Loucy (cell line): Measurements from ENCODE around the gene ZCWPW1.

Source experiments
- H2AFZ ChIP-seq: fragments of 200-600 bp; sonication (generic); 2 replicates; pipeline ENCODE4 v1.6.0; 2016; ENCODE audit warnings: antibody characterized with exemption, mild to moderate bottlenecking, low read length, moderate library complexity
- H3F3A ChIP-seq: fragments of 200-600 bp; 2 replicates; pipeline ENCODE4 v1.6.0; 2016; ENCODE audit warnings: antibody characterized with exemption, low read depth, mild to moderate bottlenecking
- H3K27me3 ChIP-seq: fragments of 200-600 bp; sonication (generic); 2 replicates; pipeline ENCODE4 v1.6.1; 2014; ENCODE audit warnings: low read length, mild to moderate bottlenecking; ENCODE audit not compliant: insufficient read depth, poor library complexity, severe bottlenecking
- H3K36me3 ChIP-seq: fragments of 200-600 bp; sonication (generic); 2 replicates; pipeline ENCODE4 v1.6.1; 2016; ENCODE audit warnings: low read length; ENCODE audit not compliant: insufficient read depth
- H3K4me1 ChIP-seq: fragments of 200-600 bp; sonication (generic); 2 replicates; pipeline ENCODE4 v1.5.1; 2014; ENCODE audit warnings: low read length, mild to moderate bottlenecking; ENCODE audit not compliant: insufficient read depth, poor library complexity, severe bottlenecking
- H3K4me2 ChIP-seq: fragments of 200-600 bp; sonication (generic); 2 replicates; pipeline ENCODE4 v1.6.0; 2014; ENCODE audit warnings: antibody characterized with exemption, low read length, low read depth, mild to moderate bottlenecking; ENCODE audit not compliant: poor library complexity, severe bottlenecking
- H3K4me3 ChIP-seq: fragments of 200-600 bp; sonication (generic); 2 replicates; pipeline ENCODE4 v1.5.1; 2014; ENCODE audit warnings: low read length, mild to moderate bottlenecking, mixed read lengths; ENCODE audit not compliant: poor library complexity, severe bottlenecking
- H3K79me2 ChIP-seq: fragments of 200-600 bp; sonication (generic); 2 replicates; pipeline ENCODE4 v1.6.1; 2014; ENCODE audit warnings: low read length; ENCODE audit not compliant: insufficient read depth
- H3K9ac ChIP-seq: fragments of 200-600 bp; sonication (generic); 2 replicates; pipeline ENCODE4 v1.6.0; 2014; ENCODE audit warnings: mild to moderate bottlenecking, low read depth, low read length, moderate library complexity; ENCODE audit not compliant: poor library complexity, severe bottlenecking
- H3K9me2 ChIP-seq: fragments of 200-600 bp; sonication (generic); replicated peaks from 2 replicates; pipeline ENCODE4 v1.6.1; 2016; ENCODE audit warnings: low read depth, low read length, mixed read lengths
- H3K9me3 ChIP-seq: fragments of 200-600 bp; sonication (generic); 2 replicates; pipeline ENCODE4 v1.6.1; 2014; ENCODE audit warnings: mild to moderate bottlenecking, antibody characterized with exemption, low read length, low read depth; ENCODE audit not compliant: insufficient read depth
- H4K20me1 ChIP-seq: fragments of 200-600 bp; sonication (generic); 2 replicates; pipeline ENCODE4 v1.6.0; 2014; ENCODE audit warnings: antibody characterized with exemption, low read length, mild to moderate bottlenecking; ENCODE audit not compliant: insufficient read depth, poor library complexity, severe bottlenecking
- EZH2phosphoT487 ChIP-seq: fragments of 200-600 bp; IDR thresholded peaks from 2 replicates; pipeline ENCODE4 v1.6.1; 2018; ENCODE audit warnings: antibody characterized with exemption, mild to moderate bottlenecking, moderate library complexity, borderline replicate concordance
- TF ChIP-seq, protein P1 (sequence below): fragments of 200-600 bp; sonication (generic); conservative IDR thresholded peaks from 2 replicates; pipeline ENCODE4 v1.5.1; 2014; ENCODE audit warnings: mild to moderate bottlenecking, antibody characterized with exemption, low read length

Gene ZCWPW1

DNA sequence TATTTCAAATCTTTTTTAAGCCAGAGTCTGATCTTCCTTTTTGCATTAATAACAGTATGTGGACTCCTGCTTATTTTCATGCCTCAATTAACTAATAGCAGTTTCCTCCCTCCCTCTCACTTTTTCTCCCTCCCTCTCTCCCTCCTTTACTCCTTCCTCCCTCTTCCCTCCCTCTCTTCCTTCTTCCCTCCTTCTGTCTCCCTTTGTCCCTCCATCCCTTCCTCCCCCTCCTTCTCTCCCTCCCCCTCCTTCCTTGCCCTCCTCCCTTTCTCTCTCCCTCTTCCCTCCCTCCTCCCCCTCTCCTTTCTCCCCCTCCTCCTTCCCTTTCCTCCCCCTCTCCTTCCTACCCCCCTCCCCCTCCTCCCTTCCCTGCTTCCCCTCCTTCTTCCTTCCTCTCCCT lies 2.0 kb downstream of the ZCWPW1 start:
- TF ChIP-seq EZH2phosphoT487 = no peak
- TF ChIP-seq, protein P1, sequence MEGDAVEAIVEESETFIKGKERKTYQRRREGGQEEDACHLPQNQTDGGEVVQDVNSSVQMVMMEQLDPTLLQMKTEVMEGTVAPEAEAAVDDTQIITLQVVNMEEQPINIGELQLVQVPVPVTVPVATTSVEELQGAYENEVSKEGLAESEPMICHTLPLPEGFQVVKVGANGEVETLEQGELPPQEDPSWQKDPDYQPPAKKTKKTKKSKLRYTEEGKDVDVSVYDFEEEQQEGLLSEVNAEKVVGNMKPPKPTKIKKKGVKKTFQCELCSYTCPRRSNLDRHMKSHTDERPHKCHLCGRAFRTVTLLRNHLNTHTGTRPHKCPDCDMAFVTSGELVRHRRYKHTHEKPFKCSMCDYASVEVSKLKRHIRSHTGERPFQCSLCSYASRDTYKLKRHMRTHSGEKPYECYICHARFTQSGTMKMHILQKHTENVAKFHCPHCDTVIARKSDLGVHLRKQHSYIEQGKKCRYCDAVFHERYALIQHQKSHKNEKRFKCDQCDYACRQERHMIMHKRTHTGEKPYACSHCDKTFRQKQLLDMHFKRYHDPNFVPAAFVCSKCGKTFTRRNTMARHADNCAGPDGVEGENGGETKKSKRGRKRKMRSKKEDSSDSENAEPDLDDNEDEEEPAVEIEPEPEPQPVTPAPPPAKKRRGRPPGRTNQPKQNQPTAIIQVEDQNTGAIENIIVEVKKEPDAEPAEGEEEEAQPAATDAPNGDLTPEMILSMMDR = no peak
- peaks cover 5% of the 10 kb centered on the region; the same call in 1 of the 2 replicates for H3F3A ChIP-seq
- H2AFZ ChIP-seq = no peak overlapping the region
- H3K9me2 ChIP-seq = no peaks in the 10 kb centered on the region
- H3K4me3 ChIP-seq = no peak overlapping the region
- H3K27me3 ChIP-seq = no peaks in the 10 kb centered on the region
- H3K79me2 ChIP-seq = peaks cover 19% of the 10 kb centered on the region
- H3K9ac ChIP-seq = no peak overlapping the region
- peaks cover 3% of the 10 kb centered on the region; the same call in 1 of the 2 replicates for H3K36me3 ChIP-seq
- peaks cover 18% of the 10 kb centered on the region for H3K4me1 ChIP-seq
- H3K9me3 ChIP-seq = no peaks in the 10 kb centered on the region
- H3K4me2 ChIP-seq = no peak overlapping the region
- peaks cover 13% of the 10 kb centered on the region for H4K20me1 ChIP-seq

DNA sequence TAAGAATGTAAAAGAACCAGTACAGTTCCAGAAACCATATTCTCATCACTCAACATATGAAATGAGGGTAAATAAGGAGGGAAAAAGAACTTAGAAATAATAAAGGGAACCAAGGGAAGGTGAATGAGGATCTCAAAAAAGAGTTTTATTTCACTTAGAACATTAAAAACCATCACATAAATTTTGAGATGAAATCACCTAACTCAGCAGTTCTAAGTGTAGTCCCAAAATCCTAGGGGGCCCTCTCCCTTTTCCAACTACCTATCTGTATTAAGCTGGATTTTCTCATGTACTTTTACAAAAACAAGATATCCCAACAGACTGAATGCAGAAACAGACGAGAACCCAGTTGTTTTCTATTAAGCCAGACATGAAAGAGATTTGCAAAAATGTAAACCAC lies 3.2 kb downstream of the ZCWPW1 start:
- no peak overlapping the region for H2AFZ ChIP-seq
- H3K4me2 ChIP-seq = no peak overlapping the region
- peaks cover 2% of the 10 kb centered on the region for H4K20me1 ChIP-seq
- TF ChIP-seq, protein P1 = no peak
- no peak for TF ChIP-seq EZH2phosphoT487
- no peaks in the 10 kb centered on the region for H3K9me2 ChIP-seq
- H3K36me3 ChIP-seq = no peaks in the 10 kb centered on the region
- H3K4me1 ChIP-seq = peaks cover 6% of the 10 kb centered on the region
- H3K4me3 ChIP-seq = no peak overlapping the region
- H3K9me3 ChIP-seq = no peaks in the 10 kb centered on the region
- peaks cover 7% of the 10 kb centered on the region for H3K79me2 ChIP-seq
- H3K27me3 ChIP-seq = no peaks in the 10 kb centered on the region
- no peak overlapping the region for H3K9ac ChIP-seq
- peaks cover 5% of the 10 kb centered on the region; the same call in 1 of the 2 replicates for H3F3A ChIP-seq

DNA sequence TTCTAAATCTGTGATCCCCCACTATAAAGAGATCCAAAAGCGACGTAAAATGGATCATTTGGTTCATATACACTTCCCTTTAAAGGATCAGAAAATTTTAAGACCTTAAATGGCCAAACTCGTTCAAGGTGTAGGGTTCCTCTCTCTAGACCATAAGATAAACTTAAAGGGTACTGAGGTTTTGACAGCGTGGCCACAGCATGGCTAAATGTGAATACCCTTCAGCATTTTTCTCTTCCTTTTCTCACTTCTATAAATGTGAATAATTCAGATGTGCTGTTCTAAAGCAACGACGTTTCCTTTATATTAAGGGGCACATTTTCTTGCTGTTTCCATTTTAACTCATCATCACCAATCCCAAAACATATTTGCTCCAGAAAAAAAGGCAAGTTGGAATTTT lies 5.2 kb downstream of the ZCWPW1 start:
- Histone ChIP-seq H3K27me3 (no peaks in the 10 kb centered on the region), H3K9ac (no peak overlapping the region), H3K36me3 (no peaks in the 10 kb centered on the region), H3K4me2 (no peak overlapping the region), H4K20me1 (no peaks in the 10 kb centered on the region), H3K4me3 (no peak overlapping the region), H3F3A (peaks cover 5% of the 10 kb centered on the region; the same call in 1 of the 2 replicates), H3K4me1 (peaks cover 5% of the 10 kb centered on the region), H3K9me2 (no peaks in the 10 kb centered on the region), H3K79me2 (no peaks in the 10 kb centered on the region), H2AFZ (no peak overlapping the region), H3K9me3 (no peaks in the 10 kb centered on the region)
- TF ChIP-seq, protein P1 = no peak
- TF ChIP-seq EZH2phosphoT487 = no peak
